ENCODE measurements around the gene ENTPD3.

- no peak for TF ChIP-seq EZH2 (IDR thresholded peaks at IDR 0.05)
- TF ChIP-seq, protein P1, sequence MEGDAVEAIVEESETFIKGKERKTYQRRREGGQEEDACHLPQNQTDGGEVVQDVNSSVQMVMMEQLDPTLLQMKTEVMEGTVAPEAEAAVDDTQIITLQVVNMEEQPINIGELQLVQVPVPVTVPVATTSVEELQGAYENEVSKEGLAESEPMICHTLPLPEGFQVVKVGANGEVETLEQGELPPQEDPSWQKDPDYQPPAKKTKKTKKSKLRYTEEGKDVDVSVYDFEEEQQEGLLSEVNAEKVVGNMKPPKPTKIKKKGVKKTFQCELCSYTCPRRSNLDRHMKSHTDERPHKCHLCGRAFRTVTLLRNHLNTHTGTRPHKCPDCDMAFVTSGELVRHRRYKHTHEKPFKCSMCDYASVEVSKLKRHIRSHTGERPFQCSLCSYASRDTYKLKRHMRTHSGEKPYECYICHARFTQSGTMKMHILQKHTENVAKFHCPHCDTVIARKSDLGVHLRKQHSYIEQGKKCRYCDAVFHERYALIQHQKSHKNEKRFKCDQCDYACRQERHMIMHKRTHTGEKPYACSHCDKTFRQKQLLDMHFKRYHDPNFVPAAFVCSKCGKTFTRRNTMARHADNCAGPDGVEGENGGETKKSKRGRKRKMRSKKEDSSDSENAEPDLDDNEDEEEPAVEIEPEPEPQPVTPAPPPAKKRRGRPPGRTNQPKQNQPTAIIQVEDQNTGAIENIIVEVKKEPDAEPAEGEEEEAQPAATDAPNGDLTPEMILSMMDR (IDR thresholded peaks at IDR 0.05), result no peak
Measured at GRCh38 chr3:40476478-40477470, 89.8 kb downstream of the ENTPD3 start, which contains the start of gene ZNF619.

Measured in neural progenitor cell (in vitro differentiated cells).